NT2/D1 (cell line): ENCODE measurements around the gene MMP17.

ENCODE experiments used
- YY1 ChIP-seq: IDR thresholded peaks from 2 replicates; pipeline ENCODE4 v1.6.1; 2011; ENCODE audit not compliant: insufficient read length, insufficient read depth
- ZNF274 ChIP-seq: IDR thresholded peaks from 2 replicates; pipeline ENCODE4 v1.6.1; 2011; ENCODE audit warnings: mild to moderate bottlenecking, low read depth, low read length

GRCh38 chr12:131853832-131854797, 25.9 kb downstream of the MMP17 start:
- TF ChIP-seq YY1 (no peak), ZNF274 (no peak)
